Left lung (tissue), 10 donors: ENCODE measurements around the gene CFAP107. TPM values are rescaled to one million over a fixed set of nuclear protein-coding genes. Genes with fewer than 3 reads are reported as not detected.

Source experiments
- ATAC-seq: fragments of 200-7000 bp; cut with Tn5 transposase; one replicate; pipeline ENCODE4 v1.9.1; 2020; ENCODE audit warnings: moderate library complexity
- DNase-seq, 4 donors: peaks; one replicate each; pipeline ENCODE4 v3.0.0-alpha.2; 2013 to 2020
- H3K27ac ChIP-seq, 2 donors: fragments of 200-600 bp; sonication (generic) in 1 of 2; one replicate each; pipeline versions ENCODE4 v1.5.0 to v1.8.0; 2020 to 2021
- H3K27me3 ChIP-seq, 2 donors: fragments of 200-600 bp; sonication (generic) in 1 of 2; one replicate each; pipeline versions ENCODE4 v1.5.0 to v1.8.0; 2020 to 2021
- H3K36me3 ChIP-seq, 2 donors: fragments of 200-600 bp; sonication (generic) in 1 of 2; one replicate each; pipeline versions ENCODE4 v1.5.0 to v1.8.0; 2020 to 2021
- H3K4me1 ChIP-seq, 2 donors: fragments of 200-600 bp; one replicate each; pipeline ENCODE4 v1.8.0; 2021
- H3K4me3 ChIP-seq, 2 donors: fragments of 200-600 bp; sonication (generic) in 1 of 2; one replicate each; pipeline versions ENCODE4 v1.5.0 to v1.8.0; 2020 to 2021; ENCODE audit warnings: mild to moderate bottlenecking in 1 of 2
- H3K9me3 ChIP-seq, 2 donors: fragments of 200-600 bp; sonication (generic) in 1 of 2; one replicate each; pipeline versions ENCODE4 v1.5.0 to v1.8.0; 2020 to 2021
- CTCF ChIP-seq, 2 donors: fragments of 200-600 bp; sonication (generic) in 1 of 2; IDR thresholded peaks; one replicate each; pipeline versions ENCODE4 v1.5.0 to v1.8.0; 2021; ENCODE audit warnings: antibody characterized with exemption in 2 of 2
- intact Hi-C, 2 donors: fragments of 100-400 bp; cut with DNase I; formaldehyde crosslinking; loops; one replicate each; pipeline versions ENCODE4 v1.11.2 to v1.14.2; 2022
- polyA plus RNA-seq, 6 donors: library from polyadenylated mRNA; unstranded; fragments of 120-200 nt; gene quantifications; one replicate each; pipeline ENCODE4 v1.2.1, GENCODE V29; 2013; ENCODE audit not compliant: insufficient read length in 6 of 6
- total RNA-seq, 2 donors: library from RNA; stranded (reverse); fragmentation: NEBNext Ultra II Directional; extraction: Animal tissue kit (Norgen Biotek cat#: 25700); gene quantifications; one replicate each; pipeline ENCODE4 v1.2.1, GENCODE V29; 2021
- donor health status: DM: no; HTN: yes; CAD: no.
- donor health status: DM: no; HTN: no; CAD: no.

Gene CFAP107
- total and polyA plus RNA-seq, 8 donors, result 0.18 to 2.8 (median 1.7) TPM; not detected in 1

GRCh38 chr1:12756273-12756672 is 10.3 kb downstream of the CFAP107 start:
- H3K9me3 ChIP-seq, result no peaks in the 10 kb centered on the region
- intact Hi-C loops, result no loop called here
- H3K4me1 ChIP-seq, result no peaks in the 10 kb centered on the region
- ATAC-seq, result no peak
- no peak for DNase-seq
- no peak for TF ChIP-seq CTCF (IDR thresholded peaks at IDR 0.05)
- H3K27me3 ChIP-seq, result peaks cover 0 to 56% of the 10 kb centered on the region in 2 donors
- no peak overlapping the region for H3K4me3 ChIP-seq
- no peak overlapping the region for H3K27ac ChIP-seq
- no peaks in the 10 kb centered on the region for H3K36me3 ChIP-seq

- no peak for DNase-seq
- no peak for TF ChIP-seq CTCF (IDR thresholded peaks at IDR 0.05)
Observed at GRCh38 chr1:12756768-12757413, 10.9 kb downstream of the CFAP107 start.

GRCh38 chr1:12757836-12758235 is 11.8 kb downstream of the CFAP107 start:
- no peak for ATAC-seq
- no peaks in the 10 kb centered on the region for H3K4me1 ChIP-seq
- intact Hi-C loops, result no loop called here

More at GRCh38 chr1:12756768-12757413, 10.9 kb downstream of the CFAP107 start:
- ATAC-seq, result no peak
- Histone ChIP-seq H3K4me3 (no peak overlapping the region), H3K36me3 (no peaks in the 10 kb centered on the region), H3K9me3 (no peaks in the 10 kb centered on the region), H3K4me1 (no peaks in the 10 kb centered on the region), H3K27ac (no peak overlapping the region), H3K27me3 (peaks cover 0 to 53% of the 10 kb centered on the region in 2 donors)
- intact Hi-C loops, result no loop called here

GRCh38 chr1:12760256-12760795 is 14.3 kb downstream of the CFAP107 start:
- H3K9me3 ChIP-seq, result no peaks in the 10 kb centered on the region
- no peak for TF ChIP-seq CTCF (IDR thresholded peaks at IDR 0.05)
- DNase-seq, result no peak
- H3K27ac ChIP-seq, result no peak overlapping the region
- H3K4me1 ChIP-seq, result no peaks in the 10 kb centered on the region
- H3K36me3 ChIP-seq, result no peaks in the 10 kb centered on the region
- H3K4me3 ChIP-seq, result no peak overlapping the region
- intact Hi-C loops, result no loop called here
- peaks cover 0 to 43% of the 10 kb centered on the region in 2 donors for H3K27me3 ChIP-seq
- no peak for ATAC-seq

More at GRCh38 chr1:12757836-12758235, 11.8 kb downstream of the CFAP107 start:
- Histone ChIP-seq H3K4me3 (no peak overlapping the region), H3K9me3 (no peaks in the 10 kb centered on the region), H3K27me3 (peaks cover 0 to 48% of the 10 kb centered on the region in 2 donors), H3K36me3 (no peaks in the 10 kb centered on the region), H3K27ac (no peak overlapping the region)
- no peak for DNase-seq
- no peak for TF ChIP-seq CTCF (IDR thresholded peaks at IDR 0.05)

DNA sequence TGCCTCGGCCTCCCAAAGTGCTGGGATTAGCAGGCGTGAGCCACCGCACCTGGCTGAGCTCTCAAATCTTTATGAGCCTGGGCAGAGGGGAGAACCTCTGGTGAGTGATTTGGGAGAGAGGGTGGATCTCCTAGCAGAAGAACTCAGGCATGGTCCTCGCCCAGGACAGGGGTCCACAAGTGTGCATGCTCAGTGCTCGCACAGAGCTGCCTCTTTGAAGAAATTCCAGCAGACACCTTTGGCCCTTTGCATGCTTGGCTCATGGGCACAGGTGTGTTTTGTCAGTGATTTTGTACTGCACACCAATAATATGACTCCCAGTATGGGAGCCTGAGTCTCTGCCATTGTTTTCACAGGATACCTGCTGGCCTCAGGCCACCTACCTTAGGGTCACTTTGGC is 15.8 kb downstream of the CFAP107 start:
- H3K36me3 ChIP-seq, result no peaks in the 10 kb centered on the region
- H3K9me3 ChIP-seq, result no peaks in the 10 kb centered on the region
- no peak overlapping the region for H3K4me3 ChIP-seq
- TF ChIP-seq CTCF (IDR thresholded peaks at IDR 0.05), result no peak
- ATAC-seq (no peak), DNase-seq (no peak)
- peaks cover 0 to 31% of the 10 kb centered on the region in 2 donors for H3K27me3 ChIP-seq
- H3K4me1 ChIP-seq, result no peaks in the 10 kb centered on the region
- H3K27ac ChIP-seq, result no peak overlapping the region
- intact Hi-C loops, result no loop called here
